CD4-positive, alpha-beta T cell treated with Interleukin-2 at 100 ng/mL for 4 hours (primary cell): ENCODE measurements around the gene ARHGAP15.

ENCODE experiments used
- DNase-seq: peaks from one replicate; pipeline ENCODE4 v3.0.0-alpha.2; 2020; ENCODE audit warnings: low spot score

Gene ARHGAP15

DNA sequence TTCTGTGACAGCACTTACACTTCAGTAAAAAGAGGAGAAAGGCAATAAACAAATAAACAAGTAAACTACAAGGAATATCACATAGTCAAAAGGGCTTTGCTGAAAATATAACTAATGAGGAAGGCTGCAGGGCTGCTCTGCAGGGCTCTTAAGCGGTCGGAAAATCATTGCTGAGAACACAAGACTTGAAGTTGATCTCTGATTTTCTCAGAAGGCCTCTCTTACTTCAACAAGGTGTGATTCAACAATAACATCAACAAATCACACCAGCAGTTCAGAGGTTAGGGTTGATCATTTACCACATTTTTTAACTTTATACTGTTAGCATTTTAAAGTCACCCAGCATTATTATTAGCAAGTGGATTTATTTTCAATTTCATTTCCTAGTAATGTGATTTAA lies 215.6 kb downstream of the ARHGAP15 start:
- DNase-seq: no peak

DNA sequence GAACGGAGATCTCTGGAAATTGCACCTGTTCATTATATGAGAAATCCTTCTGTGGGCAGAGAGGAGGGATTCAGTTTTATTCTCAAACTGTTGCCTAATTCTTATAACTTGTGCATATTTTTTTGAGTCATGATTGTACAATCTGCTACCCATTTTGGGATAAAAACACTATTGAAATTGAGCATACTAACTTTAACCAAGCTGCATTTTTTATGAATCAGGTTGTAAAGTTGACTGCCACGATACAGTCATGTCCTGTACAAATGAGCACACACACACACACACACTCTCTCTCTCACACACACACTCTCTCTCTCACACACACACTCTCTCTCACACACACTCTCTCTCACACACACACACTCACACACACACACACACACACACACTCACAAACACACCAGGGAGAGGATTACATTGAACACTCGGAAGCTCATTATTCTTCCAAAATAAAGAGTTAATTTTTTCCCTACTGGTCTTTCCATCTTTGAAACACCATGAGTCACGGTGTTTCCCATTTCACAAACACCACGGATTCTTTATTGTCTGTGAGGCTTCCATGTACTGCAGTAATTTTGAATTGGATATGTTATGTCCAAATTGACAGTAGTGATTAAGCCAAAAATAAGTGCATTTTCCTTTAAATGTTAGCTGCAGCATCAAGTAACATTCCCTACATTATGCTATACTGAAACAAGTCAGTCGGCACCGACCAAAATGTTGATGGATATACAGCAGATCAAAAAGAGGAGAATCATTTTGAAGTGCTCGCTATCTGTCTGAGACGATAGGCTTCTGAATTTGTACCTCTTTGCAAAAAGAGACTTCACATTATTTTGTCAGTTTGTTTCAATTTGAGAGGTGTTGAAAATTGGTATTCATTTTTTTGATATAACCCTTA lies 216.9 kb downstream of the ARHGAP15 start:
- no peak for DNase-seq

DNA sequence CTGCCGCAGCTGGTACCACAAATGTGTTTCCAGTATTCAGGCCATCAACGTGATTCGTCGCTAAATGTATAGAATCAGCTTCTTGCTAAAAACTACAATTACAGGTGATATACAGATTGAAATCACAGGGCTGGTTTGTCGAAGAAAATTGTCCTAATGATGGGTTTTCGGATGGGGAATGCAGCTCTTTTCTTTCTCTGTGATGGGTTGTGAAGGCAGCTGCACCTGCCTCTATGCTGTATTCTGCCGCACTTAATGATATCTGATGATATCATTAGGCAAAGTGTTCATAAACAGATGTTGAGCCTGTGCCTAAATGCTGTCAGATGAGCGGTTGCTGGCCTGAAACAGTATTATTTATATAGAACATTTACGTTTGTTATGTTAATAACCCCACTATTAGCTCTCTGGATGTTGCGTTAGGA lies 218.1 kb downstream of the ARHGAP15 start:
- no peak for DNase-seq

DNA sequence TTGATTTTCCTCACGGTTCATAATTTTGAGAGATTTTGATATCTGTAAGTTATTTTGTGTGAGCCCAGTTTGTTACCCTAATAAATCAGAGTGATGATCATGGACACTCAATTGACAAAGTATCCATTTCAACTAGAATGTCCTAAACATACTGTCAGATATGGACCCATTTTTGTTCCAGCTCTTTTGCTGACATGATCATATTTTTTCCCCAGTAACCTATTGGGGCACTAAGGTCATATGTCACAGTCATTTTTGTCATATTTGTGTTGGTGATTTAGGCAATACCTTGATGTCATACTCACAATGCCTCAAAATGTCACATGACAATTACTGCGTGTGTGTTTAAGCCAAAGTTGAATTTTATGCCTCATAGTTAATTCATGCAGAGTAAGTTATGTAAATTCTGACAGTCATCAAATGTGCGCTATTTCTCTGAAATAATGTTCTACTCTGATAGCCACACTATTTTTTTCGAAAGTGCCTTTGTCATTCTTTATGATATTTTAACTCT lies 218.7 kb downstream of the ARHGAP15 start:
- DNase-seq: no peak

DNA sequence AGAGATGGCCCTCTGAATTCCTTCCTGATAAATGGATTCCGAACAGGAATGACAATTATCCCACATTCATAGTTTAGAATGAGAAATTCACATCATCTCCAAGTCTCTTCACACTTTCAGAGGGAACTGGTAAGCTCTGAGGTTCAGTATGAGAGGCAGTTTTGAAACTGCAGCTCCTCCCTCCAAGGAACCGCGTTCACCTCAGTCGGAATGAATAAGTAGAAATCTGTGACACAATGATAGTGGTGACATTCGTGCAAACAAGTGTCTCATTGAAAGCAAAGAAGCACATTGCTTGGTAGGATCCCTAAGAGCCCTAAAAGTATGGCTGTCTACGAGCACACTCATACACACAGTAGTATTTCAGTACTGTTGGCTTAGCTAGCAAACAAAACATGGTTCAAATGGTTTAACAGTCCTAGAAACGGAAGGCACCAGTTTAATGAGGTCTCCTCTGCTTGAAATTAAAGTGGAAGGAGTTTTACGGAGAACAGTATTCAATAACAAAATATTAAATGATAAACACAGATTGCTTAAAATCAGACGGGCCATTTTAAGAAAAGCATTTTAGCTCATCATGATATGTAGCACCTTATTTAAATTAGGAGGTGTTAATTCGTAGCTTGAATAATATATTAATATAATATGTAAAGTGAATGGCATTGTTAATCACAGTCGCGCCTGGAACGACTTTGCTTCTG lies 225.0 kb downstream of the ARHGAP15 start:
- DNase-seq: no peak

DNA sequence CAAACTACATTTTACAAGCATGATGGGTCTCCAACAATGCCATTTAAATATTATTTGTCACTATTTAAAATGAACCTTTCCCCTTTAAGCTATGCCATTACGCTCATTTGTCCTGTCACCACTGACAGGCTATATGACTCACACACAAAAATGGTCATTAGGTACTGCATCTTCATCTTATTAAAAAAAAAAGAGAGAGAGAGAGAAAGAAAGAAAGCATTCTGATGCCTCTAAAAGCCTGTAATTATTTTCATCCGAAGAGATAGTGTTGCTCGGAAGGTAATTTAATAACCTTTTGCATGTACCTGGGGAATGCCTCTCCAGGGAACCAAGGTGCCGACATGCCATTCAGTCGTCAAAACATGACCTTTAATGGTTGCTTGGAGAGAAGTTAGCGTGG lies 226.7 kb downstream of the ARHGAP15 start:
- DNase-seq: no peak

DNA sequence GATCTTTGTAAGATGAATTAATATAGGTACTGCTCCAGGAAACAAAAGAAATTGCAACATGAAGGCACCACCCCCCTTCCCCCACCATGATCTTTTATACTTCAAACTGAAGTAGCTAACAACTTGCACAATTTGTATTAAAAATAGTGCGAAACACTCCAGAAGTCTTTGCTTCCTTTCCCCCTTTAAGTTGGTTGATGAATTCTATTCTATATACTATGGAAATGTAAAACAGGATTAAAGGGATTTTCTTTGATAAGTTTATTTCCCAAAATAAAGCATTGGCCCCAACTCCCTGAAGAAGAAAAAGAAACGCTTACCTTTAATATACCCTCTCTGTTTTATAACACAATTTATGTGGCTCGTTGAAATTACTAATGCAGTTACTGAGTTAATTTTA lies 227.1 kb downstream of the ARHGAP15 start:
- no peak for DNase-seq

DNA sequence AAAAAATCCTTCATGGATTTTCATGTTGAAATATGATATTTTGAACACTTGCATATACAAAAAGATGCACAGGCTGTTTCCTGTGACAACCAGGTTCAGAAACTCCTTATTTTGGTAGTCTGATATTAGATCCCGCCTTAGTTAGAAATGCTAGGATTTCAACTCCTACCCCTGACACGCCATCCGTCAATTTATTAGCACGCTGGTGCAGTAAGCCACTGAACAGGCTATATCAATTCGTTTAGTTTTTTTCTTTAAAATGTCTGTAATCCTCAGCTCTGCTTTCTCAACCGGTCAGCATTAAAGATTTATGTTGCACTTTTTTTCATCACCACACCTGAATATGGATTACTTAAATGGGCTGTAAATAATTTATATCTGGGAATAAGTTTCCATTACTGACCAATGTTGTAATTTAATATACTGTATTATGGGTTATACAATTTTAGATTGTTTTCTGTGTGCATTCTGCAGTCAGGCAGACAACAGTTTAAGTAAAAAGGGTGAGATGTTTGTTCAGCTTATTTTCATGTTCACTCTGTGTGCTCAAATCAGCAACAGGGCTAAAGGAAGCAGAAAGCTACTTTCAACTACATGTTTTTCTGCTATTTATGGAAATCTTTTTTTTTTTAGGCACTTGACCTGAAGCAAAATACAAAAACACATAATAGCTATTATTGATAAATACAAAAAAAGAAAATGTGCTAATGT lies 227.7 kb downstream of the ARHGAP15 start:
- no peak for DNase-seq

DNA sequence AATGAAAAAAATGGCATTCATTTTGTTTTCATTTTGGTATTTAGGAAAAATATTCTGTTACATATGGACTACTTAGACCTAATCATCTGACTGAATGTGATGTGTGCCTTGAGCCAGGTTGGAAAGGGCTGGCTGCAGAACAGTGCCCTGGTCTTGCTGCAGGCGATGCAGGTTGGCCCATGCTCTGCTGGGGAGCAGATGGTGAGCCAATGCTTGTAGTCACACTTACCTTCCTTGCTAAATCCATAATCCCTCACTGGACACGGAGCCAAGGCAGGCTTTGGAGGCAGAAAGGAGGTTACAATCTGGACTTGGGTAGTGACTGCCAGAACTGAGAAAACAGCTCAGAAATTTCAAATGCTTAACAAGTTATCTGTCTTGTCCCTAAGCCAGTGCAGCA lies 228.7 kb downstream of the ARHGAP15 start:
- DNase-seq: no peak

DNA sequence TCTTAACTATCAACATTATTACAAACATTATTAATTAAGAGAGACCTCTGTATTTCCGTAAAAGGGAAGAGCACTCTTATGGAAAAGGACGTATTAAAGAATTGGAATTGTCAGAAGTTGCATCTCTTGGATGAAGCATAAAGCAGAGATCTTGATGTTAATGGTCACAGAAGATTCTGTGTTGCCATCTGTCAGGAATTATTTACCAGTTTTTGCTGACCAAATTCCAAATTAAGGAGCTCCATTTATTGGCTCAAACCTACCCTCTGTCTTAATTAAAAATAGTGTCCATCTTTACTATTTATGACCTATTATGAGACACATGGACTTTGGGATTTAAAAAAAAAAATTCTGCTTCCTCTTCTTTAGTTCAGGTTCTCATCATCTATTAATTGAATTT lies 232.1 kb downstream of the ARHGAP15 start:
- no peak for DNase-seq

DNA sequence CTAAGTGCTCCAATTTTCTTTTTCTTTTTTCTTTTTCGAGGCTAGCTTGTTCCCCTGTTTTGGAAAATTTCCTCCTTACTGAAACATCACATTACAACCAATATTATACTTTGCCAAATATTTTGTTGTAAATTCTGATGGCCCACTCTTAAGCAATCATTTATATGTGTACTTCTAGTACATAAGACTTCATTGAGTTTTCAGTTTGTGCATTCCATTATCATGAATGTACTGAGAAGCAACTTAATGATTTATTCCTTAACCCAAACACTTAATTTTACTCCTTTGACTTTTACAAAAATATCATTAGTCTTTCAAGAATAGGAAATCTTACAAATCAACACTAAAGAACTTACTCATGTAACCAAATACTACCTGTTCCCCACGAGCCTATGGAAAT lies 242.4 kb downstream of the ARHGAP15 start:
- no peak for DNase-seq

DNA sequence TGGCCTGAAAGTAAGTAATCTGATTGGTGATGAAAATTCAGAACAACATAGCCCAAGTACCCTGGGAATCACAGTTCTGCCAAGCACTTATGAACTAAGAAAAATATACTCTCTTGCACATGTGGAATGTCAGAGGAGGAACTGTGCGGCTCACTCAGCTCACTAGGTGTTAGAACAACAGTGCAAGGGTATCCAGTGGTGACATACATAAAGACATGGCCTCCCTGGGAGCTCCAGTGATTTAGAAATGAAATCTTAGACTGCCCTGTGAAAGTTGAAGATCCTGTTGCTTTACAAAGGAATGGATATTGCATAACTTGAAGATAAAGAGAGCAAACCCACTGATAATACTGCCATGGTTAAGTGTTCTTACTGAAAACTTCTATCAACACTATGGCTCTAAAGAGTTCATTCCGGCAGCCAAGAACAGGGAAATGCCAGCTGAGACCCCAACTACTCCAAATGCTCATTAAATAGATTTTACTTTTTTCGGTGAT lies 246.2 kb downstream of the ARHGAP15 start:
- DNase-seq: no peak

DNA sequence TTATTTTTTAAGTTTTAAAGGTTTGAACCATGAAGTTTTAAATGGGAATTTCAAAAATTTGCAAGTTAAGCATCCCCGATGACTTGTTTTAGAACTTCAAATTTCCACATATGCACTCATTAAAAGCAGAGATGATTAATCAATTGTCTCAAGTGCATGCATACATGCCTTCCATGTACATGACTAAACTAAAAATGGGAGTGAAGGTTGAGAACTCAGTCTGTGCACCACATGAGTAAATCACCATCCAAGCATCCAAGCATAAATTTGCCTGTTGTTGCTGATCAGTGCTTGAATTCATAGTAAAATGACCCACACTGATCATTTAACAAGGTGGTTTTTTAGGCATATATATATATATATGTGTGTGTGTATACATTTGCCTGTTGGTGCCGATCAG lies 249.8 kb downstream of the ARHGAP15 start:
- DNase-seq: no peak

DNA sequence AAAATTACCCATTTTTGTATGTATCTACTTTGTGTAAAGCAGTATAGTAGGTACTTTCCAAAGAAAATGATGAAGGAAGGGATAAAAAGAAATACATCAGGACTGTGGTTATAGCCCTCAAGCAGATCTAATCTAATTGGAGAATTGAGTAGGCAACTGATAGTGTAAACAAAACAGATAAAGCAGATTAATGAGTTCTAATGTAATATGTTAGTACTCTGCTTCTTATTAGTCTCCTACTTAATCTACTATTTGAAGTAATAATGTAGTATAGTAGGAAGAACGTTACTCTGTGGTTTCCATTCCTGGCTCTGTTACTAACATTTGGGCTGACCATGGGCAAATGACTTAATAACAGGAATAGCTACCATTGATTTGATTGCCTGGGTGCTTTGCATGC lies 250.7 kb downstream of the ARHGAP15 start:
- DNase-seq: no peak

DNA sequence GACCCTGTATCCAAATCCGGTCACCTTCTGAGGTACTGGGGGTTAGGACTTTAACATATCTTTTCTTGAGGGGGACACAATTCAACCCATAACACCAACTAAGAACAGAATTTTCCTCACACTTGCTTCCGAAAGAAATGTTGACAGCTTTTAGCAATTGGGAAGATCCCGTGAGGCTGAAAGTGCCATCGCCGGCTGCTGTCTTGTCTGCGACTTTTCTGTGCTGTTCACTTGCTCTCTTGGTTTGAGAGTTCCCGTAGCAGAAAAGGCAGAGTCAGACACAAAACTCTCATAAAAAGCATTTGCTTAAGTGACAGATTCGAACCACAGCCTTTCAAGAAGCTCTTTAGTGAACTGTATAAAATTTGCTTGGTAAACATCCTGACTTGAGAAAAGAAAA lies 253.4 kb downstream of the ARHGAP15 start:
- no peak for DNase-seq

DNA sequence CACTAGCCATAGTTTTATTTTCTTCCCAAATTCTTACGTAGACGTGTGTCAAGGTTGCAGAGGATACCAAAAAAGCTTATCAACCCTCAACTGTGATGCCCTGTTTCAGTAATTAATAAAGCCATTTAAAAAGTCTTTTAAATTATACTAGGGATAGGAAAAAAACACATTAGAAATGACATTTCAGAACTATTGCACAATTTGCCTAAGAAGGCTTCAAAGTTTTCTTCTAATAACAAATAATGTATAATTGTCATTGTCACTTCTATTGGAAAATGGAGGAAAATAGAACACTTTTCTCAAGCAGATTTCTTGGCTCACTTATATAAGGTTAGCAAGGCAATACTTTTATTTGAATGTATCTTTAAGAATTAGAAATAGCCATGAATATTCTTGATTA lies 253.8 kb downstream of the ARHGAP15 start:
- DNase-seq: no peak

DNA sequence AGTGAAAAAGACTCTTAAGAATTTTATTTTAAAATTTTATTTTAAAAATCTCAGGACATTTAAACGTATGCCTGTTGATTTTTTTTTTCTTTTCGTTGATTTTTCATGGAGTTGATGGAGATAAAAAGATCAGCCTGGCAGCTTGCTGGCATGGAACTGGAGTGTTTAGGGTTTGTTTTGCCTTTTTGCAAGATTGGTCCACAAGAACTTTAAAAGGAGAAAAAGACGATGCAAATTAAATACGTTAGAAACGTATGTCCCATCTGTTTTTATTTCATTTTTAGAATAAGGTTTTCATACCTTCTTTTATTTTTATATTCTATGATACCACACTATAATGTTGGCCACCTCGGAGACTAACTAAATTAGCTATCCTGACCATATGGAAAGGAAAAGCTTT lies 254.9 kb downstream of the ARHGAP15 start:
- no peak for DNase-seq

DNA sequence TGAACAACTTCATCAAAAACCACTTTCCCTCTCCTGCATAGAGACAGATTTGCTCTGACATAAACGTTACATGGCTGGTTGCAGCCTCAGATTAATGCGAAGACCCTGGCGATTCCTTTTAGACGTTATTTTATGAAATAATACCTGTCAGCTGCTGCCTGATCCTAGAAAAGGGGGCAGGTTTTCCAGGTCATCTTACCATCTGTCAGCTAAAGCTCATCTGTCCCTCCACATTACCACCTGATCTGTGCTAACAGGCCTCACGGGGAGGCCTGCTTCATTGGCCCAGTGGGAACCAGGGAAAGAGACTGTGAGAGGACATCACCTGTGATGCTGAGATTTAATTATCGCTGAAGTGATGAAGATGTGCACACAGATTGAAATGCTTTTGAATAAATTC lies 261.0 kb downstream of the ARHGAP15 start:
- no peak for DNase-seq

DNA sequence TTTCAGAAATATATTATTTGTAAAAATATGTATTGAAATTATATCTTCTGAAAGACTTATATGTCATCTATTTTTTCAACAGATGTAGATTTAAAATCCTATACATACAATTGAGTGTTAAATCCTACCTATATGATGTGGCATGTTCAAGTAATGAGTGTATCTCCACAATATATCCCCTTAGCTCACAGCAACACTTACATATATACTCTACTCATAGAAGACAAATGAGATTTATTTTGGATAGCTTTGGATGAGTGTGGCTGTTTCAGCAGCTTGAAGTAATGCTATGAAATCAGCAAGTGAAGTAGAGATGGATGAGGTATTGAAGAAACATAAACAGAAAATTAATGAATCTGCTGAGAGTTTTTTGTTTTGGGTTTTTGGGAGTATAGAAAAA lies 263.1 kb downstream of the ARHGAP15 start:
- no peak for DNase-seq

DNA sequence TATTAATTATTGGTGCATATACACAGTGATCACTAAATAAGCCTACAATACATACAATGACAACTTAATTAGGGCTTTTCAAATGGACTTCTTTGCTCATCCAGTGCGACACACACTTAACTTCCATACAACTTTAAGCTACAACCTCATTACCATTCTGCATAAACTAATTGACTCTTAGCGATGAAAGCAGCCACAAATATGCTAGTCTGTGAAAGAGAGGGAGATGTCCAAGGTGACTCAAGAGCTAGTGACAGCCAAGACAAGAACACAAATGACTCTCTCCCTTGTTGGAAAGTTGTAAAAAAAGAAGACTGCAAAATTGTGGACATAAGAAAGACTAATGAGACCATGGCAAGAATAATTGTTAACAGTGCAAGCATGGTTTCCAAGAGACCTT lies 264.8 kb downstream of the ARHGAP15 start:
- DNase-seq: no peak

DNA sequence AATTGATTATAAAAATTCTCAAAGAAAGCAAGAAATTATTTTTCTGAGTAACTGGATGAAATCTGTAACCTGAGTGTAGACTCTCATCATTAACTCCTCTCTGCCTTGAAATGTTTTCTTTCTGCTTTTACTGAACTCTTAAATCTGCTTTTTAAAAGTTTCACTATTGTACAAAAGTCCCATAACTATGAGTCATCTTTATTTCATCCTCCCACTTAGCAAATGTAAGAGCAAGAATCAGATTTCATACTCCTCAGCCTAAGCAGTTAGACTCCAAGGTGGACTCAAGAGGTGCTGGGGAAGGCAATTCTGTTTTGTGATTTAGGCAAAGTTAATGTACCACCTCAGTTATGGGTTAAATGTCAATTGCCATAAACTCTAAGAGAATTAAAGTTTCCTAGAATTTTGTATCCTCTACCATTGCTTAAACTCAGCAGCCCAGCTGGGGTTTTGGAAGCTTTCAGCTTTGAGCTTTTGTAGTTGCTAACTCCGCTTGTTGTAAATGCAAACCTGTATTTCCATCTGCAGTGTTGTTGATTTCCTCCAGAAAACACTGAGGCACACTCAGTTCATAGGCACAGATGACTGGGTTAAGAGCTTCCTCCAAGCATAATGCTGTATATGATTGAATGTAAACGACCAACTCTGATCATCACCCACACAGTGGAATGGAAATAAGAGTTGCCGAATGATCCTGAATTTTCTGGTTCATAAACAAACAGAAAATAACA lies 268.8 kb downstream of the ARHGAP15 start:
- no peak for DNase-seq

DNA sequence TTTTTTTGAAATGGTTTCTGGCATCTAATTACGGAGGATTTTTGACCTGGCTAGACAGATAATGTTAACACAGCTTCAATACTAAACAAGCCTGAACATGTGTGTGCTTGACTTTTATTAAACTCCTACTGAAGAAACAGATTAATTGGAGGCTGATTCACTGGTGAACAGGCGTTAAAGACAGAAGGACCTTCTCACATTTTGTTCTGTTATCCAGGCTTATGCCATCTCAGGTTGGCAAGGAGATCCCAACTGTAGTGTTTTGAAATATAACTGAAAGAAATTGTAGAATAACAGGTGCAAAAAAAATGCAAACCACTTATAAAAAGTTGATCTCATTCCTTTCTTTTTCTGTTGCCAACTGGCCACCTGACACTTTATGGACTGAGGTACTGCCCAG lies 269.6 kb downstream of the ARHGAP15 start:
- DNase-seq: no peak
